OCI-LY3 (cell line): ENCODE data around the gene TMEM178B.

Source experiments
- H2AFZ ChIP-seq: fragments of 200-600, 300-600 bp; shearing (Covaris generic); 2 replicates; pipeline ENCODE4 v1.6.0; 2014; ENCODE audit warnings: antibody characterized with exemption, low read depth, low read length
- H3K27ac ChIP-seq: fragments of 200-600, 300-600 bp; sonication (generic); 2 replicates; pipeline ENCODE4 v1.5.1; 2014; ENCODE audit warnings: mild to moderate bottlenecking, low read length, moderate library complexity, mixed read lengths
- H3K27me3 ChIP-seq: fragments of 200-600, 300-600 bp; sonication (generic); 2 replicates; pipeline ENCODE4 v1.6.1; 2014; ENCODE audit warnings: low read depth, low read length, mixed read lengths
- H3K36me3 ChIP-seq: fragments of 200-600, 300-600 bp; sonication (generic); replicated peaks from 2 replicates; pipeline ENCODE3; 2014; ENCODE audit warnings: low read depth, low read length, mixed read lengths
- H3K4me1 ChIP-seq: fragments of 300-600, 200-600 bp; sonication (generic); 2 replicates; pipeline ENCODE4 v1.6.1; 2014; ENCODE audit warnings: low read length, mixed read lengths
- H3K4me2 ChIP-seq: fragments of 200-600, 300-600 bp; sonication (generic); 2 replicates; pipeline ENCODE4 v1.6.1; 2014; ENCODE audit warnings: low read length, mixed read lengths
- H3K4me3 ChIP-seq: fragments of 300-600, 200-600 bp; sonication (generic); 2 replicates; pipeline ENCODE4 v1.5.1; 2014; ENCODE audit warnings: antibody characterized with exemption, mild to moderate bottlenecking, low read length, moderate library complexity
- H3K79me2 ChIP-seq: fragments of 300-600, 200-600 bp; shearing (Covaris generic); 2 replicates; pipeline ENCODE4 v1.6.1; 2014; ENCODE audit warnings: mild to moderate bottlenecking, low read length, mixed read lengths
- H3K9ac ChIP-seq: fragments of 300-600, 200-600 bp; shearing (Covaris generic); 2 replicates; pipeline ENCODE4 v1.6.0; 2014; ENCODE audit warnings: mild to moderate bottlenecking, low read length, moderate library complexity
- H3K9me3 ChIP-seq: fragments of 200-600, 300-600 bp; shearing (Covaris generic); 2 replicates; pipeline ENCODE4 v1.6.1; 2014; ENCODE audit warnings: low read length, mixed read lengths; ENCODE audit not compliant: insufficient read depth
- H4K20me1 ChIP-seq: fragments of 200-600, 300-600 bp; sonication (generic); 2 replicates; pipeline ENCODE4 v1.6.1; 2016; ENCODE audit warnings: low read length, mixed read lengths; ENCODE audit not compliant: insufficient read depth
- EZH2phosphoT487 ChIP-seq: fragments of 200-600 bp; shearing (Covaris generic); IDR thresholded peaks from 2 replicates; pipeline ENCODE4 v1.6.1; 2018; ENCODE audit warnings: antibody characterized with exemption, mixed run types, low read depth
- TF ChIP-seq, protein P1 (sequence below): fragments of 200-600, 300-600 bp; sonication (generic); IDR thresholded peaks from 2 replicates; pipeline ENCODE4 v1.5.1; 2014; ENCODE audit warnings: antibody characterized with exemption, low read length, low read depth

The TMEM178B gene

DNA sequence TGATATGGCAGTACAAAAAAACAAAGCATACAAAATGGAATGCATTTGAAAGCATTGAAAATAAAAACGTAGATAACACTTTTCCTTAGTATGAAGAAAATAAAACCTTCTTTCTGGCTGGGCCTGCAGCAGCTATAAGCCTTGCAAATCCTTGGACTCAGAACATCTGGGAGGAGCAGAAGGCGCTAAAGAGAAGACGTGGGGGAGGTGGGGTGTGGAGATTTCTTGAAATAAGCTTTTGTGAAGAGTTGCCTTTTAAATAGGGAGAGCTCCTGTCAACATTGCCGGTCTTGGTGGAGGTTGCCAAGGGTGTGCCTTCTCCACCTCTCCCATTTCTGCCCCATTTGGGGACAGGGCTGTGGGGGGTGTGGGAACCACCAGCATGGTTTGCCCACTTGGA, 128.7 kb downstream of the TMEM178B start:
- Histone ChIP-seq H3K36me3 (no peaks in the 10 kb centered on the region), H3K79me2 (no peaks in the 10 kb centered on the region), H3K9me3 (no peaks in the 10 kb centered on the region), H3K27me3 (no peaks in the 10 kb centered on the region), H2AFZ (no peak overlapping the region), H3K4me1 (peaks cover under 1% of the 10 kb centered on the region; the same call in 1 of the 2 replicates), H3K4me3 (no peak overlapping the region), H3K4me2 (no peak overlapping the region), H4K20me1 (no peaks in the 10 kb centered on the region), H3K9ac (no peak overlapping the region), H3K27ac (no peak overlapping the region)
- TF ChIP-seq, protein P1, sequence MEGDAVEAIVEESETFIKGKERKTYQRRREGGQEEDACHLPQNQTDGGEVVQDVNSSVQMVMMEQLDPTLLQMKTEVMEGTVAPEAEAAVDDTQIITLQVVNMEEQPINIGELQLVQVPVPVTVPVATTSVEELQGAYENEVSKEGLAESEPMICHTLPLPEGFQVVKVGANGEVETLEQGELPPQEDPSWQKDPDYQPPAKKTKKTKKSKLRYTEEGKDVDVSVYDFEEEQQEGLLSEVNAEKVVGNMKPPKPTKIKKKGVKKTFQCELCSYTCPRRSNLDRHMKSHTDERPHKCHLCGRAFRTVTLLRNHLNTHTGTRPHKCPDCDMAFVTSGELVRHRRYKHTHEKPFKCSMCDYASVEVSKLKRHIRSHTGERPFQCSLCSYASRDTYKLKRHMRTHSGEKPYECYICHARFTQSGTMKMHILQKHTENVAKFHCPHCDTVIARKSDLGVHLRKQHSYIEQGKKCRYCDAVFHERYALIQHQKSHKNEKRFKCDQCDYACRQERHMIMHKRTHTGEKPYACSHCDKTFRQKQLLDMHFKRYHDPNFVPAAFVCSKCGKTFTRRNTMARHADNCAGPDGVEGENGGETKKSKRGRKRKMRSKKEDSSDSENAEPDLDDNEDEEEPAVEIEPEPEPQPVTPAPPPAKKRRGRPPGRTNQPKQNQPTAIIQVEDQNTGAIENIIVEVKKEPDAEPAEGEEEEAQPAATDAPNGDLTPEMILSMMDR, result no peak

DNA sequence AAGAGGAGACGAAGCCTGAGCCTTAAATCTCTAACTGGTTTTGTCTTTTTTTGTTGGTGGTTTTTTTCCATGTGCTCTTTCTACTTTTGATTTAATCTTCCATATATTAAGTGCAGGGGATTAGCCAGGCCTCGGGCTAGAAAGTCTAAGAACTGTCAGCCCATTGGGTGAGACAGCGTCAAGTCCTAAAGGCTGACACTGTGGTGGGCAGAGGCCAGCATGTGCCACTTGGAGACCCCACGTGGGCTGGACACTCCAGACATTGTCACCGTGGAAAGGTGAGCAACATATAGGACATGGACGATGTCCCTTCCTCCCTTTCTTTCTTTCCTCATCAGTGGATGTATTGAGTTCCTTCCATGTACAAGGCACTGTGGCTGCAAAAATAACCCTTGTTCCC, 129.3 kb downstream of the TMEM178B start:
- TF ChIP-seq, protein P1, result no peak
- no peak for TF ChIP-seq EZH2phosphoT487
- no peak overlapping the region for H2AFZ ChIP-seq
- H3K27ac ChIP-seq, result no peak overlapping the region
- no peaks in the 10 kb centered on the region for H3K9me3 ChIP-seq
- H3K36me3 ChIP-seq, result no peaks in the 10 kb centered on the region
- H3K4me1 ChIP-seq, result no peaks in the 10 kb centered on the region
- H4K20me1 ChIP-seq, result no peaks in the 10 kb centered on the region
- H3K79me2 ChIP-seq, result no peaks in the 10 kb centered on the region
- H3K4me3 ChIP-seq, result no peak overlapping the region
- H3K4me2 ChIP-seq, result no peak overlapping the region
- no peaks in the 10 kb centered on the region for H3K27me3 ChIP-seq
- no peak overlapping the region for H3K9ac ChIP-seq

DNA sequence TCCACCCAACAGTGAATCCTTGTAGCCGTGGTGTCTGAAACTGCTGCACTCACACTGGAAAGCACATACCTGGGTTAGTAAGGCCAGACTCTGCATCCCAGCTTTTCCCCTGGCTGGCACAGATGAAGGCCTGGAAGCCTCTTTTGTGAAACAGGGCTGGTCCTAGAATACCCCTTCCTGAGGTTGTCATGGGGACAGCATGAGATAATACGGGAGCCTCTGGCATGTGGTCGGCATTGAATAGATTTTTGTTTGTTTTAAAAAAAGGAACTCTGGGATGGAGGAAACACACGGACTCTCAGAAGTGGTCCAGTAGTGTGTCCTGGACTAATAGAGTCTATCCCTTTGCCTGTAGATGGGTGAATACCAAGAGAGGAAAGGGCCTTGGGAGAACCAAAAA, 129.7 kb downstream of the TMEM178B start:
- Histone ChIP-seq H3K27me3 (no peaks in the 10 kb centered on the region), H3K9me3 (no peaks in the 10 kb centered on the region), H4K20me1 (0 out of 2 replicates have a peak, but pooled peaks cover 2% of the 10 kb centered on the region), H2AFZ (no peak overlapping the region), H3K4me3 (no peak overlapping the region), H3K4me1 (no peaks in the 10 kb centered on the region), H3K27ac (no peak overlapping the region), H3K79me2 (no peaks in the 10 kb centered on the region), H3K9ac (no peak overlapping the region), H3K36me3 (no peaks in the 10 kb centered on the region), H3K4me2 (no peak overlapping the region)
- TF ChIP-seq, protein P1, result no peak

DNA sequence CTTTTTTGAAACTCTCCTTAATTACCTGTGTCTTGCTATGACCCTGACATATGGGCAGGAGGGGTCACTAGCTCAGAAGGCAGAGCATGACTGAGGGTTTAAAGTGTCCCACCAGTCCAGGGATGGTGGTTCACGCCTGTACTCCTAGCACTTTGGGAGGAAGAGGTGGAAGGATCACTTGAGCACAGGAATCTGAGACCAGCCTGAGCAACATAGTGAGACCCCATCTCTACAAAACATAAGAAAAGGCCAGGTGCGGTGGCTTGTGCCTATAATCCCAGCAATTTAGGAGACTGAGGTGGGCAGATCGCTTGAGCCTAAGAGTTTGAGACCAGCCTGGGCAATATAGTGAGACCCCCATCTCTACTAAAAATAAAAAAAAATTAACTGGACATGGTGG, 133.8 kb downstream of the TMEM178B start:
- Histone ChIP-seq H3K4me1 (no peaks in the 10 kb centered on the region), H3K27me3 (no peaks in the 10 kb centered on the region), H3K27ac (no peak overlapping the region), H3K9ac (no peak overlapping the region), H3K4me3 (no peak overlapping the region), H3K9me3 (no peaks in the 10 kb centered on the region), H3K79me2 (no peaks in the 10 kb centered on the region), H3K36me3 (no peaks in the 10 kb centered on the region), H3K4me2 (no peak overlapping the region), H4K20me1 (0 out of 2 replicates have a peak, but pooled peaks cover 3% of the 10 kb centered on the region), H2AFZ (no peak overlapping the region)
- TF ChIP-seq, protein P1, result no peak
- no peak for TF ChIP-seq EZH2phosphoT487
